Neural progenitor cell (in vitro differentiated cells): ENCODE data around the gene ADCY9. TPM values are rescaled to one million over a fixed set of nuclear protein-coding genes. Genes with fewer than 3 reads are reported as not detected.

ENCODE experiments used
- DNase-seq: peaks from one replicate; pipeline ENCODE4 v3.0.0-alpha.2; 2016; ENCODE audit warnings: low spot score
- H2AFZ ChIP-seq: fragments of 200-600 bp; sonication (generic); replicated peaks from 2 replicates; pipeline ENCODE4 v1.6.1; 2016; ENCODE audit warnings: antibody characterized with exemption
- H3F3A ChIP-seq: fragments of 200-600 bp; sonication (generic); 2 replicates; pipeline ENCODE4 v1.6.1; 2016; ENCODE audit warnings: antibody characterized with exemption, low read depth
- H3K27ac ChIP-seq: fragments of 200-600 bp; sonication (generic); 2 replicates; pipeline ENCODE4 v1.5.1; 2016; ENCODE audit warnings: mild to moderate bottlenecking
- H3K27me3 ChIP-seq: fragments of 200-600 bp; sonication (generic); 2 replicates; pipeline ENCODE4 v1.6.1; 2016; ENCODE audit warnings: mild to moderate bottlenecking, moderate library complexity
- H3K36me3 ChIP-seq: fragments of 200-600 bp; sonication (generic); 2 replicates; pipeline ENCODE4 v1.5.1; 2016
- H3K4me1 ChIP-seq: fragments of 200-600 bp; sonication (generic); 2 replicates; pipeline ENCODE4 v1.6.1; 2016; ENCODE audit warnings: mixed run types
- H3K4me2 ChIP-seq: fragments of 200-600 bp; sonication (generic); 2 replicates; pipeline ENCODE4 v1.6.1; 2016
- H3K4me3 ChIP-seq: fragments of 200-600 bp; sonication (generic); 2 replicates; pipeline ENCODE4 v1.5.1; 2016
- H3K79me2 ChIP-seq: fragments of 200-600 bp; sonication (generic); 2 replicates; pipeline ENCODE4 v1.6.1; 2016; ENCODE audit warnings: low read depth
- H3K9ac ChIP-seq: fragments of 200-600 bp; sonication (generic); 2 replicates; pipeline ENCODE4 v1.6.1; 2016
- H3K9me3 ChIP-seq: fragments of 200-600 bp; sonication (generic); 2 replicates; pipeline ENCODE4 v1.5.1; 2016; ENCODE audit warnings: low read depth
- H4K20me1 ChIP-seq: fragments of 200-600 bp; sonication (generic); 2 replicates; pipeline ENCODE4 v1.6.1; 2016; ENCODE audit warnings: low read depth
- H3K27ac Mint-ChIP-seq: 3 replicates; pipeline ENCODE4 v1.8.0; 2021; ENCODE audit warnings: mixed read lengths
- H3K27me3 Mint-ChIP-seq: 2 replicates; pipeline ENCODE4 v1.8.0; 2022; ENCODE audit warnings: low read depth, mild to moderate bottlenecking, inconsistent platforms, moderate library complexity, mixed read lengths; ENCODE audit not compliant: insufficient read depth
- H3K36me3 Mint-ChIP-seq: 3 replicates; pipeline ENCODE4 v1.8.0; 2021; ENCODE audit warnings: mixed read lengths
- H3K4me1 Mint-ChIP-seq: 3 replicates; pipeline ENCODE4 v1.8.0; 2021; ENCODE audit warnings: mixed read lengths
- H3K4me3 Mint-ChIP-seq: 3 replicates; pipeline ENCODE4 v1.8.0; 2021; ENCODE audit warnings: mild to moderate bottlenecking, moderate library complexity, mixed read lengths
- H3K9me3 Mint-ChIP-seq: 3 replicates; pipeline ENCODE4 v1.8.0; 2020; ENCODE audit warnings: mixed read lengths
- CTCF ChIP-seq: fragments of 200-600 bp; sonication (generic); IDR thresholded peaks from 2 replicates; pipeline ENCODE4 v1.5.1; 2017; ENCODE audit warnings: antibody characterized with exemption, mild to moderate bottlenecking
- EZH2 ChIP-seq: fragments of 200-600 bp; sonication (generic); IDR thresholded peaks from 2 replicates; pipeline ENCODE4 v1.6.1; 2017; ENCODE audit warnings: antibody characterized with exemption, mild to moderate bottlenecking, moderate library complexity
- EZH2phosphoT487 ChIP-seq: fragments of 200-600 bp; sonication (generic); IDR thresholded peaks from 2 replicates; pipeline ENCODE4 v1.6.1; 2017; ENCODE audit warnings: antibody characterized with exemption
- total RNA-seq: library from RNA; depleted of rRNA; stranded (reverse); fragments of >200 nt; gene quantifications from 2 replicates; pipeline ENCODE4 v1.2.3, GENCODE V29; 2015; ENCODE audit warnings: low replicate concordance

Gene ADCY9
- total RNA-seq, 1 donor from 2014 or later: 1.2 TPM

GRCh38 chr16:4110680-4111079 lies 5.6 kb downstream of the ADCY9 start:
- no peak overlapping the region for H2AFZ ChIP-seq
- Mint-ChIP-seq H3K36me3 (peaks cover 13% of the 10 kb centered on the region), H3K27ac (no peak overlapping the region), H3K9me3 (no peaks in the 10 kb centered on the region), H3K4me1 (peaks cover 47% of the 10 kb centered on the region), H3K4me3 (peak overlapping the region; percentile 52), H3K27me3 (peaks cover 7% of the 10 kb centered on the region)
- no peaks in the 10 kb centered on the region for H3K4me1 ChIP-seq
- no peaks in the 10 kb centered on the region for H3F3A ChIP-seq
- no peak overlapping the region for H3K27ac ChIP-seq
- H4K20me1 ChIP-seq: no peaks in the 10 kb centered on the region
- no peak overlapping the region for H3K4me3 ChIP-seq
- H3K9ac ChIP-seq: no peak overlapping the region
- no peaks in the 10 kb centered on the region for H3K36me3 ChIP-seq
- H3K79me2 ChIP-seq: no peaks in the 10 kb centered on the region
- H3K4me2 ChIP-seq: no peak overlapping the region
- no peak for TF ChIP-seq EZH2
- TF ChIP-seq CTCF: no peak
- no peak for TF ChIP-seq EZH2phosphoT487
- DNase-seq: no peak
- no peaks in the 10 kb centered on the region for H3K9me3 ChIP-seq
- H3K27me3 ChIP-seq: peaks cover 33% of the 10 kb centered on the region

GRCh38 chr16:4110065-4110464 lies 6.2 kb downstream of the ADCY9 start:
- Histone ChIP-seq H3K36me3 (no peaks in the 10 kb centered on the region), H3K4me3 (no peak overlapping the region), H3K9me3 (no peaks in the 10 kb centered on the region), H3K4me1 (no peaks in the 10 kb centered on the region), H3F3A (no peaks in the 10 kb centered on the region), H3K79me2 (no peaks in the 10 kb centered on the region), H4K20me1 (no peaks in the 10 kb centered on the region), H3K27ac (no peak overlapping the region), H3K9ac (no peak overlapping the region), H3K27me3 (peaks cover 27% of the 10 kb centered on the region), H2AFZ (no peak overlapping the region), H3K4me2 (no peak overlapping the region)
- H3K36me3 Mint-ChIP-seq: peaks cover 13% of the 10 kb centered on the region
- no peaks in the 10 kb centered on the region for H3K9me3 Mint-ChIP-seq
- peaks cover 7% of the 10 kb centered on the region for H3K27me3 Mint-ChIP-seq
- no peak for DNase-seq
- H3K4me1 Mint-ChIP-seq: peaks cover 47% of the 10 kb centered on the region
- H3K27ac Mint-ChIP-seq: peak overlapping the region; percentile 10
- H3K4me3 Mint-ChIP-seq: no peak overlapping the region
- TF ChIP-seq EZH2 (no peak), EZH2phosphoT487 (no peak), CTCF (no peak)

GRCh38 chr16:4109250-4109736 lies 6.9 kb downstream of the ADCY9 start:
- Histone ChIP-seq H3K4me3 (no peak overlapping the region), H3K9ac (no peak overlapping the region), H4K20me1 (no peaks in the 10 kb centered on the region), H3K36me3 (no peaks in the 10 kb centered on the region), H3K27ac (no peak overlapping the region), H3K4me1 (no peaks in the 10 kb centered on the region), H3K79me2 (no peaks in the 10 kb centered on the region), H2AFZ (no peak overlapping the region), H3K4me2 (no peak overlapping the region), H3F3A (no peaks in the 10 kb centered on the region), H3K9me3 (no peaks in the 10 kb centered on the region), H3K27me3 (peaks cover 19% of the 10 kb centered on the region)
- Mint-ChIP-seq H3K4me3 (peak overlapping the region; percentile 36), H3K9me3 (no peaks in the 10 kb centered on the region), H3K27me3 (peaks cover 7% of the 10 kb centered on the region), H3K27ac (peak overlapping the region; percentile 10), H3K36me3 (peaks cover 13% of the 10 kb centered on the region), H3K4me1 (peaks cover 41% of the 10 kb centered on the region)
- TF ChIP-seq EZH2phosphoT487: no peak
- TF ChIP-seq CTCF: no peak
- no peak for TF ChIP-seq EZH2
- DNase-seq: no peak
